Pons (tissue), 1 donor: Measurements from ENCODE around the gene RPL31.

Experiments used
- DNase-seq: peaks from one replicate; pipeline ENCODE4 v3.0.0-alpha.2; 2016; ENCODE audit warnings: low spot score

Gene RPL31

DNA sequence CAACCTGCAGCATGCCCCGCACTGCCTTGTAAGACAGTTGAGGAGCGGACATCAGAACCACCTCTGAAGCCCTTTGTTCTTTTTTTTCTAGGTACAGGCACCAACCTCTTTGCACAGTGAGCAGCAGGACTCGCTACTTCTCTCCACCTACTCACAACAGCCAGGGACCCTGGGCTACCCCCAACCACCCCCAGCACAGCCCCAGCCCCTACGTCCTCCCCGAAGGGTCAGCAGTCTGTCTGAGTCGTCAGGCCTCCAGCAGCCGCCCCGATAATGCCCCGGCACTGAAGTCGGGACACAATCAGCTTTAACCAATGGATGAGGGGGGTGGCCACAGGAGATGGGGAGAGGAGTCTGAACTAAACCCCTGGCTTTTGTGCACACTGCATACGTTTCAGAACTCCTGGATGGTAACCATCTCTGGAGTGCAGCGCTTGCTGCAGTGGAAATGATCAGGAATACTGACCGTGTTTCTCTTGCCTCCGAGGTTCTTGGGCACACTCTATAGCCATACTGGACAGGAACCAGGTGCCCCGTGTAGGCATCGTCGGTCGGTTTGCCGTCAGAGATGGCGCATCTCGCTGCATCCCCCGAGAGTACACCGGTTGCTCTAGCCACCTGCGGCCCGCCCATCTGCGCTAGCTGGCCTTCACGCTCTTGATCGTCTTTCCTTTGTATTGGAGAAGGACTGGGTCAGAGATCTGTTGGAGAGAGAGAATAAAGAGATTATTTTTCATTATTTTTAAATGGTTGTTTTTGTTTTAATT, 6.6 kb upstream of the RPL31 start:
- no peak for DNase-seq

DNA sequence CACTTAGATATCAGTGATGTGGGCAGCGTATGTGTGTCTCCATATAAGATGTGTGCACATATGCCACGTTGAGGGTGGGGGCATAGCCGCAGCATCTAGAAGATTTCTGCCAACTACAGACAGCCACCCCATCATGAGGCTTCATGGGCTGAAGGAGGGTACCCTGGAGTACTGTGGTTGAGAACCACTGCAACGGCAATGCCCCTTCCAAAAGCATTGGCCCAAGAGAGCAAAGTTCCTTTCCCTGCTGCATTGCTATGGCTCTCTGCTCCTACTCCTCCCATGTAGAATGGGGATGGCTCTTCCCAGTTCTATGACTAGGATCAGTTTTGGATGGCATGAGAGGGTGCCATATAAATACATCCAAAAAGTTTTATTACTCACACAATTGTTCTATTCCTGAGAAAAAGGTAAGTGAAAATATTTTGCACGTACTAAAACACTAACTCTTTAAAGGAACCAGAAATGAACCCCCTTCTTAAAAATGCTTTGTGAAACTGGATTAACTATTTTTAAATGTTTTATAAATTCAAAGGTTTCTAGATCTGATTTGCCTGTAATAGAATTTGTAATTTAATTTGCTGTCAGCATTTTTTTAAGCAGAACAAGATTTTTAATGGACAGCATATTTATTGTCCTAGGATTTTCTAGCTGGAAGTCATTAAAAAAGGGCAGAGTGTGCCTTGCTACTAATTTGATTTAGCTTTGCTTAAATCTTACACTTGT, 4.4 kb upstream of the RPL31 start:
- no peak for DNase-seq

DNA sequence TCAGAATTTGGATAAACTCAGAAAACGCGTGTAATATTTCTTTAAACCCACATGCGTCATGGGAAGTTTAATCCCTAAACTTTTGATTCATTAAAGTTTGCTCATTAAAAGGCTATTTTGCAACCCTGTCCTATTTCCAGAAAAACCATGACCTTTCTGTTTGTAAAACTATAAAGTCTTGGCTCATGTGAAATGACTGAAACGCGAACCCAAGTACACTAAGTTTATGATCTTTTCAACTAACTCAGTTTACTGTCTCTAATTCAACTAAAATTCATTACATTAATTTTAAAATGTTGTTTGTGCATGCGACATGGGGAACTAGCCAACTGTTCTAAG, 3.9 kb upstream of the RPL31 start:
- DNase-seq: no peak

DNA sequence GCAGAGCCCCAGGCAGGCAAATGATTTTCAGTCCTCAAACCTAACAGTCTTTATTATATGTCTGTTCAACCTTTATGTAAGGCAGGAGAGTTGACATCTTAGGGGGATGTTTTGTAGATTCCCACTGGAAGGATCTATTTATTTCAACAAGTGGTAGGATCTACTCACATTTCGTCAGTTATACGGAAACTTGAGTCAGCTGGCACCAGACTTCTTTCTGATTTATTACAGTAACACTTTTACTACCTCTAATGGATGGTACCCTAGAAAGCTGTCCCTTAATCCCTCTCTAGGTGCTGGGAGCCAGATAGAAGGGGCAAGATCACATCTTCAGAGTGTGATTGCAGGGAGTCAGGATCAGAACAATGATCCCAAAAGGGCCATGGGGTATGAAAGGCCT, 2.1 kb upstream of the RPL31 start:
- DNase-seq: no peak

DNA sequence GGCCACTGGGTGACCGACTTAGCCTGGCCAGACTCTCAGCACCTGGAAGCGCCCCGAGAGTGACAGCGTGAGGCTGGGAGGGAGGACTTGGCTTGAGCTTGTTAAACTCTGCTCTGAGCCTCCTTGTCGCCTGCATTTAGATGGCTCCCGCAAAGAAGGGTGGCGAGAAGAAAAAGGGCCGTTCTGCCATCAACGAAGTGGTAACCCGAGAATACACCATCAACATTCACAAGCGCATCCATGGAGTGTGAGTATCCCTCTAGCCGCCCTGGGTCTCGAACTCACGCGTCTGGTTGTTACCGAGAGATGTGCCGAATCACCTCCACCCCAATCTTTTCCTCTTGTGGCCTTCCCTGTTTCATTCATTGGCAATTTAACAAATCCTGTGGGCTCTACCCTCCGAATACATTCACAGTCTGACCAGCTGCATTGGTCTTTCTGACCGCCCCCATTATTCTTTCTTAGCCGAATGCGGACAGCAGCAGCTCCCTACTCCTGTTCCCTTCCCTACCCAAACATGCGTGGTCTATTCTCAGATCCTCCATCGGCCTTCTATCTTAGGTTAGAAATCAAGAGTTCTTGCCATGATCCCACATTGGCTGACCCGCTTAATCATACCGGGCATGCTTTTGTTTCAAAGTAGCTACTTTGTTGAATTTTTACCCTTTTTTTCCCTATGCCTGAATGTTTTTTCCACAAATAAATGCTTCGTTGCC, 631 bp downstream of the RPL31 start:
- DNase-seq: no peak

DNA sequence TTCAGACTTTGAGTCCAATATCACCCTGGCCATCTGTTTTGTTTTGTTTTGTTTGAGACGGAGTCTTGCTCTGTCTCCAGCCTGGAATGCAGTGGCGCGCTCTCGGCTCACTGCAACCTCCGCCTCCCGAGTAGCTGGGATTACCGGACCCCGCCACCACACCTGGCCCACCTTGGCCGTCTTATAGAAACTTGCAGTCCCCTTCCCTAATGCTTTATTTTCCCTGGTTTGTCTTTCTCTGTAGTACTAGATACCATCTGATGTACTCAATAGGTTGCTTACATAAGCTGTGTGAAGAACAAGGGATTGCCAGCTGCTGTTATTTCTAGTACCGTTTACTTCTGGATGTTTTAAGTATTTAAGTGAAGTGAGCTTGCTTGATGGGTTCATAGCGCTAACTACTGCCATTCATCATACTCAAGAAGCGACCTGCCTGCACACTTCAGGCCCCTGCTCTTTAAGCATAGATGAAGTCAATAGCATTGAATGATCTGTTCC, 1.2 kb downstream of the RPL31 start:
- no peak for DNase-seq

DNA sequence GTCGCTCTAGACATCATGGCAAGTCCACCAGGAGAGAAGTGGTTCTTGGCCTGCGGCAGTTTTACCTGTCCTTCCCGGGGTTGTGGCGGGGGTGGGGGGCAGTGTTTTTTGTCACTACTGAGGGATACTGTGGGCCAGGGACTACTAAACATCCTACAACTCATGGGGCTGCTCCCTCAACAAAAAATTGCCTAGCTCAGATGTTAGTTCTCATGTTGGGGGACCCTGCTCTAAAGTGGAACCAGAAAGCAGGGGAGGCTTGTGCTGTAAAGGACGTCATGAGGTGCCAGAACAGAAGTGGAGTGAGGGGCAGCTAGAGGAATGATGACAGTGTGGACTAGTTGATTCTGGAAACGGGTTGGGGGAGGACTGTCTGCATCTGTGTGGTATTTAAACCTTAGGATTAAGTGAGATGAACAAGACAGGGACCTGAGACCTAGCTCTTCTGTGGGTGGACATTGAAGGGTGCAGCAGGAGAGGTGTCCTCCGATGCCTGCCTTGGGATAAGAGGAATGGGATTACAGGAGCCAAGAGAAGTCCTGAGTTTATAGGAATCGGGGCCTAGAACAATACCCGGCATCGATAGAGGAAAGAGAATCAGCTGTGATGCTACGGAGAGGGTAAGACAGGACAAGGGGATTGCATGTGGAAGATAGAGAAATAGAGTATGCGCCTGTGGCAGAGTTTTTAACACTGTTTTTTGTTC, 2.7 kb downstream of the RPL31 start:
- no peak for DNase-seq

DNA sequence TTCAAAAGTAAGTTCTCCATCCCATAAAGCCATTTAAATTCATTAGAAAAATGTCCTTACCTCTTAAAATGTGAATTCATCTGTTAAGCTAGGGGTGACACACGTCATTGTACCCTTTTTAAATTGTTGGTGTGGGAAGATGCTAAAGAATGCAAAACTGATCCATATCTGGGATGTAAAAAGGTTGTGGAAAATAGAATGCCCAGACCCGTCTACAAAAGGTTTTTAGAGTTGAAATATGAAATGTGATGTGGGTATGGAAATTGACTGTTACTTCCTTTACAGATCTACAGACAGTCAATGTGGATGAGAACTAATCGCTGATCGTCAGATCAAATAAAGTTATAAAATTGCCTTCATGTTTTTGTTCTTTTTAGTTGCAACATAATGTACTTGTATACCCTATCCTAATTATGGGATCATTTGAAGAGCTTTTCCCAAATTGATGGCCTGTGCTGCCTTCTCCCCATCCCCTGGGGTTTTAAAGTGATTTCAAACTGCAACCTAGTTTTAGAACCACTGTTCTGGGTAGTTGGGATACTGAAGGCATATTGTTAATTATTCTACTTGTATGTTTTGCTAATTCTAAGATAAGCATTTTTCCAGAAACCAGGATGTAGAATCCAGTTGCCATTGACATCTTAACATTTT, 4.1 kb downstream of the RPL31 start:
- no peak for DNase-seq

DNA sequence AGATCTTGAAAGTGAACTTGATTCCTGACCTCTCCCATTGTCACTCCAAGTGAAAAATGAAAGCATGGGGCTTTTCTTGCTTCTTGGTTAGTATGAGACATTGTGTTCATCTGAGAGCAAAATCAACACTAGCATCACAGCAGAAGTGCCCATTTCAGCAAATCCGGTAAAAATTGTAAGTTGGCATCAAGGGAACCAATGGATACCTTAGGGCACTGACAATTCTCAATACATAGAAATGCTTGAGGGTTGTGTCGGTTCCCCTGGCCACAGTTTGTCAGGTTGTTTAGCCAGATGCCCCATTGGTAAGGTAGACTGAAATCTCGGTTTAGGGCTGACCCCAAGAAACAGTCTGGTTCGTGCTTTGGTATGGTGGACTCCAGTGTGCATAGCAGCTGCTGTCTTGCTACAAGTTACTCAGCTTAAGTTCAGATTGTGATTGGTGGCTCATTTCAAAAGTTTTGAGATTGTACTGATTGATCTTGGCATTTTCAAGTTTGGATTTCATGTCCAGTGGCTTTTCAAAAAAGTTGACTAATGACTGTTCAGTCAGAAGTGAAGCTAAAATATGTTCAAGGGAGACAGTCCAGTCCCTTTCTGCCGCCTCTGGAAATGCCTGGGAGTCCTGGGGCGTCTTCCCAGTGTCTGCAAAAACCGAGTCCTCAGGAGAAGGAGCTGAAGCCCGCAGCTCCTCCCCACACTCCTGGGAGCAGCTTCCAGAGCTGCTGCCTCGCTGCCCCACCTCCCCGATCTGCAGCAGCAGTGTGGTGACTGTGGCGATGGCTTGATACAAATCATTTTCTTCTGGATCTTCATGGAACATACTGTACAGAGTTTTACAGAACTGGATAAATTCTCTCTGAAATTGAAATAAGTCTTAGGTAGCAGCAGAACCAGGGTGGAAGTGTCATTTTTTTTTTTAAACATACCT, 5.6 kb downstream of the RPL31 start:
- no peak for DNase-seq

DNA sequence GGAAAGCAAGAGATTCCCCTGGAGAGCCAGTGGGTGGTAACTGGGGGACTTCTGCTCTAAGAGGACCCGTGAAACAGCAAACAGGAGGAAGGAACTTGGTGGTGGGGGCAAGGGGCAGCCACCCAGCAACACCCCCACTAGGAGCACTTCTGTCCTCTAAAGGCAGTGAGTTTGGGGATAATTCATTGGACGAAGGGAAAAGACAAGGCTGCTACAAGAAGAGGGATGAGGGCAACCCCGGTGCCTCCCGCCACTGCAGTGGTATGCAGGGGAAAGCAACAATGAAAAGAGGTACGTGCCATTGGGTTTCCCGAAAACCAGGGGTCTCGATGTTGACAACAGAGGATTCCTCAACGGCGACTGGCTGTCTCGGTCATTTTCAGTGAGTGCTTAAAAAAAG, 9.1 kb downstream of the RPL31 start:
- no peak for DNase-seq

DNA sequence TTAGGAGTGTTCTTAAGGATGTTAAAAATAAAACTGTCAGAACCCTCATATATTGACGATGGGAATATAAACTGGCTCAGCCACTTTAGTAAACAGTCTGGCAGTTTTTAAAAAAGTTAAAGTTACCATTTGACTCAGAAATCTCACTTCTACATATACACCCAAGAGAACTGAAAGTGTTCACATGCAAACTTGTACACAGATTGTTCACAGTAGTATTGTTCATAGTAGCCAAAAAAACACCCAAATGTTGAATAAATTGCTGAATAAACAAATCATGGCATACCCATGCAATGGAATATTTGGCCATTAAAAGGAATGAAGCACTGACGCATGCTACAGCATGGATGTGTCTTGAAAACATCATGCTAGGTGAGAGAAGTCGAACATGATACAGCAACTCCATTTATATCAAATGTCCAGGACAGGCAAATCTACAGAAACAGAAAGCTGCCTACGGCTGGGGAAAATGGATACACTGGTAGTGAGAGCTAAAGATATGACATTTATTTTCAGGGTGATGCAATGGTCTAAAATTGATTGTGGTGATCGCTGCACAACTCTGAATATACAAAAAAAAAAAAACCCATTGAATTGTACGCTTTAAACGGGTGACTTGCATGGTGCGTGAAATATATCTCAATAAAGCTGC, 10.1 kb downstream of the RPL31 start:
- DNase-seq: no peak

DNA sequence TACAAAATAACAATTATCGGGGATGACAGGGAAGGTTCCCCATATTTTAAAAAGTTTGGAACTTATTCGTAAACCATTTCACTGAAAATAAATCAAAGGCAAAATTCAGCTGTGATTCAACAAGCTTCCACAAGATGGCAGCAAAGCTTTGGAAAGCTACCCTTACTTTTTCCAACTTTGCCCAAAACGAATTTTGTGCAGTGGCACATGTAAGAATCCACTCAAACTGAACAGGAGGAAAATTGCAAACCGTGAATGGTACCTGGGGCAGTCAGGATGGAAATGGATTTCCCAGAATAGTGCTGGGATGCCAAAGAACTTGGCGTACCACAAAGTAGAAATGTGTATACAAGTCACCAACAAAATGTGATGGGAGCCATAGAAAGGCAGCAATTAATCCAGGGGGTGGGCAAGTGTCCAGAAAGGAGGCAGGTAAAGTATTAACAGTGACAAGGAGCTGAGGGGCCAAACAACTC, 10.7 kb downstream of the RPL31 start:
- peak; percentile 44 for DNase-seq

DNA sequence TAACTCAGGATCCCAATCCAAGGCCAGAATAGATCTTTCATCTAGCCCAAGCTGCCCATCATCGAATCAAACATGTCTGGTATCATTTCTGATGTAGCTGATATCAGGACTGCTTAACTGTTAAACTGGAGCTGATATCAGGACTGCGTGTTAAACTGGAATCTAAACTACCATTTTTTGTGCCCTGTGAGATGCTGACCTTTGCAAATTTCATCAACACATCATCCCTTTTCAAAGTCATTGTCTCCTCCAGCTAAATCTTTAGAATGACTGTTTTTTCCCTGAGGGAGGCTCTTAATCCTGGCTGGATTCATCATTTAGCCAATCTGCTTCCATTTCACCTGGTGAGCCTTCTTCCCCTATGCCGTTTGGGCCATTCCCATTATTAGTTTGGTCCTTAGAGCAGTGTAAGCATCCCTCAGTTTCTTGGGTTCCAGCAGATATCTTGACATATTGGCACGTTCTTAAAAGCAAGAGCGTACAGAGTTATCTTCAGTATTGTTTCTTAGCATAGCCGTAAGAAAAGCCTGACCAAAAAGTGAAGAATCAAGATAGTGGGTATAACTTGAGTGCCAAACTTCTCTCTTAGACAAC, 12.3 kb downstream of the RPL31 start:
- no peak for DNase-seq

DNA sequence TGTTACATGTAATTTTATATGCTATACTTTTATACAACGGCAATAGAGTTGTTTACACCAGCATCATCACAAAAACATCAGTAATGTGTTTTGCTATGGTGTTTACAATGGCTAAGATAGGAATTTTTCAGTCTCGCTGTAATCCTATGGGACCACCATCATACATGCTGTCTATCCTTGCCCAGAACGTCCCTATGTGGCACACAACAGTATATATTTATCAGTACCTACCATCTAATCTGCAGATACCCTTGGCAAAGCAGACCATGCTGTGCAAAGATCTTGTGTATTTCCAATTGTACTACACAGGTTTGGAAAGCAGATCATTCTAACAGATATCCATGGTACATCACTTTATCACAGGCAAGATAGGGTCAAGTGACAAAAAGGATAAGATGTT, 15.3 kb downstream of the RPL31 start:
- no peak for DNase-seq

DNA sequence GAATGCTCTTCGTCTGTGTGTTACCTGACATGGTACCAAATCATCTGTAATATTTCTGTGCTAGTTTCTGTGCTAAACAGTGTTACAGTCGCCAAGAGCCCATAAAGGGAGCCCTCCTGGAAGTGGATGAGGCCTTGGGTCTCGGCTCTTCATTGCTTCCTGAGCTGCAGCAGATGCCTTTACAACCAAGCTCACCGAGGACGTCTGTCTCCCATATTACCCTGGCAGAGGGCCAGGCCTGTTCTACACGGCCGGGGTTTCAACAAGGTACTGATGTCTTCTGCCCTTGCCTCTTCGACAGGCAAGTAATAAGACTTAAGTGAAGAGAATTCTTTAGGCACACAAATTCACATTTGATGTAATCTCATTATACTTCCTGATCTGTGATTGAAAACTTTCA, 16.8 kb downstream of the RPL31 start:
- no peak for DNase-seq

DNA sequence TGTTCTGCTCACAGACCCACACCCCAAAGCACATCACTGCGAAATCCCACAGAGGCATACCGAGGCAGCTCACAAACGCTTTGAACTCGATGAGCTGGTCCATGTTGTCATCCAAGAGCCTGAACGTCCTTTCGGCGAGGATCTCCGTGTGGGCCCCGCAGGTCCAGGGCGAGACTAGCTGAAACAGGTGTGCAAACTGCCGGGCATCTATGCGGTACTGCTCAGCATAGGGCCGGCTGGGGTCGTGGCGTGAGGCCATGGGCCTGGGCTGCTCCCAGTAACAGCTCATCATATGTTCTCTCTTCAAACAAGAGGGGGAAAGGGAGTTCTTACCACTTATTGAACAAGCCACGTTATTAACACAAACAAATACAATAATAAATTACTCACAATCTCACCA, 20.1 kb downstream of the RPL31 start:
- no peak for DNase-seq

DNA sequence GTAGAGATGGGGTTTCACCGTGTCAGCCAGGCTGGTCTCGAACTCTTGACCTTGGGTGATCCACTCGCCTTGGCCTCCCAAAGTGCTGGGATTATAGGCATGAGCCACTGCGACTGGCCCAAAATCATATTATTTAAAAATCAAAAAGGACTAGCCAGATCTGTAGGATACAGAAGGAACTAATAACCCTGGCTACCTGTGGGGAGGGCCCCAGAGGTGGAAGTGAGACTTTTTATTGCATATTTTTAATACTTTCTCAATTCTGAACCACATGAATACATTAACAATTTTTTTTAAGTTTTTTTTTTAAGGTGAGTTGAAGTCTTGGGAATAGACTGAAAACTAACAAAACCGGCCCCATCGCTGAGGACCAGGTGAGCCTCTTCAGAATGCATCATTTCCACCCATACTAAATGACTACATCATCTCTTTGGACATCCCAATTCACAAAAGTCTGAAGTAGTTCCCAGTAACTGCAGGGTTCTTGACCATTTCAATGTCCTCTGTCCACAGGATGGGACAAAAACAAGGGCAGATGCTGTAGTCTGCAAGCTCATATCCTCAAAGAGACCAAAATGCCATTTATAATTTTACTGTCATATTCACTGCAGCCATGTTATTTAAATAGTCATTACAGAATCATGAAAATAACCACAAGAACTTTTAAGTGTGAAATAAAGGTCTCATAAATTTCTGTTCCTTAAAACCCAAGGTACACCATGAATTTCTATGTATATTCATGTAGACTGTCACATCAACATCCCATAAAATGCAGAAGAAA, 21.4 kb downstream of the RPL31 start:
- DNase-seq: no peak

DNA sequence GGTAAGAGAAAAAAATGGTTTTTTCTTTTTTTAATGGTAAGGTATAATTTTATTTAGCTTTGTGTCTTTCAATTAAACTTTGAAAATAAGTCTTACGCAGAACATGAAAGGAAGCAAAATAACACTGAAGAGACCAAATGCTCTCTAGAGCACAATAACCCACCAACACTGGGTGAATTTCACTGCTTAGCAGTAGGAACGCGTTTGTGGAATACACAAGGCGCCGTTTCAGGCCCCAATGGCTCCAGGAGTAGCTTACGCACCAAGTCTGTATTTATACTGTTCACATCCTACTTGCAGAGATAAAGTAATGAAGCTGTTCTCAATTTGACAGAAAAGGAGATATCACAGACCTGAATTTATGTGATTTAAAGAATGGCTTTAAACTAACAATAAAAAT, 23.5 kb downstream of the RPL31 start:
- DNase-seq: no peak

DNA sequence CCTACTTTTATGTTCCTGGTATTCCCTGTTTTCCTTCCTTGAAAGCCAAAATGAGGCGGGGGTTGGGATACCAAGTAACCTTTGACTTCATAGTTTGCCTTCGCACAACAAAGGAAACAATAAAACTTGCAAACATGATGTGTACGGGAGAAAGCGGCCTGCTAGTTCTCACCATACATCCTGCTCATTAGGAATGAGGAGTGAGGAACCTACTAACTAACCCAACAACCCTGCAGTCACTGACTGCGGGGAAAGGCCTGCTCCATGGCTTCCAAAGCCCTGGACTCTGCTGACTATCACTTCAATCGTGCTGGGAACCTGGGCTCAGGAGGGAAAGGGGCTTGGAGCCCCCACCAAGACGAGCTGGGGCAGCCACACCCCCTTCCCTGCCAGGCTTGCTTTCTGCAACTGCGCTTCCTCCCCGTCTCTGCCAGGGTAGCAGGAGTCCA, 24.2 kb downstream of the RPL31 start:
- no peak for DNase-seq
